ENCODE data around the gene XPNPEP2.
"Not testable (repeated sequence)": the region's sequence is repeated elsewhere in the genome, so short reads cannot be mapped to it uniquely, and the experiment has no call there.

The XPNPEP2 gene

GRCh38 chrX:129719931-129720530, 18.7 kb upstream of the XPNPEP2 start:
- no peak for DNase-seq

DNA sequence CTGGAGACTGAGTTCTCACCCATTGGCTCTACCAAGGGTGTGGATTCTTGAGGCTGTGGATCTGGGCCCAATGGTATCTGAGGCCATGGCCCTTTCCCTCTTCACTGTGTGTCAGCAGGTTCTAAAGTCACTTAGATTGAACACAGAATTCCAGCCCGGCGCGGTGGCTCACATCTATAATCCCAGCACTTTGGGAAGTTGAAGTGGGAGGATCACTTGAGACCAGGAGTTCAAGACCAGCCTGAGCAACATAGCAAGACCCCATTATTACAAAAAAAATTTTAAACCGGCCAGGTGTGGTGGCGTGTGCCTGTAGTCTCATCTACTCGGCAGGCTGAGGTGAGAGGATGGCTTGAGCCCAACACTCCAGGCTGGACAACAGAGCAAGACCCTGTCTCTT, 18.0 kb upstream of the XPNPEP2 start:
- DNase-seq = no peak

- no peak for DNase-seq
Observed at GRCh38 chrX:129721414-129721813, 17.4 kb upstream of the XPNPEP2 start.

DNA sequence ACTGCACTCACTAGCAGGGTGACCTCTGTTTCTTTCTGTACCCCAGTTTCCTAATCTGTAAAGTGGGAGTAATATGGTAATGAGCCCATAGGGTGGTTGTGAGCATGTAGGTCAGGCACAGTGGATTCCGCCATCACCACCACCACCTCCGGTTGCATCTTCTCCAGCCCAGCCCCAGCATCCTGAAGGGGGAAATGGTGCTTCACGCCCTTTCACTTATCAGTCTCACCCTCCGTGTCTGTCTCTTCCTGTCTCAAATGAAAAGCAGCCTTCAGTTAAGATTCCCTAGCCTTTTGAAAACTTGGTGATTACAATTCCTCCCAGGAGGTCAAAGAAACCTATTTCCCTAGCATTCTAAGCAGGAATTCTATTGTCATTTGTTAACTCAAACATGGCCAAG, 16.9 kb upstream of the XPNPEP2 start:
- no peak for DNase-seq

DNA sequence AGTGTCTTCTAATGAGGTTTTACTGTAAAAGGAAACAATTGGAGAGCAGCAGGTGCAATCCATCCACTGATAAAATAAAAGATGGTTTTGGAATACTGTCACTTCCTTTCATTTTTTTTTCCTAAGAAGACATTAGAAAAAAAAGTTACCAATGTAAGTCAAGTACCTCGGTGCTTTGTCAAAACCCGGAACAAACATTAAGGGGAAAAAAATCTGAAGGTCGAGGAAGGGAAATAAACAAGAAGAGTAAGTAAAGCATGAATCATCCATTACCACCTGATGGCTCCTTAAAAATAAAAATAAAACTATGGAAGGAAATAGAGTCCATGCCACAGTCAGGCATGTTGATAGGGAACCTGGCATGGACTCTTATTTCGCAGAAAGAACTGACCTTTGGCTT, 15.3 kb upstream of the XPNPEP2 start:
- DNase-seq = no peak

DNA sequence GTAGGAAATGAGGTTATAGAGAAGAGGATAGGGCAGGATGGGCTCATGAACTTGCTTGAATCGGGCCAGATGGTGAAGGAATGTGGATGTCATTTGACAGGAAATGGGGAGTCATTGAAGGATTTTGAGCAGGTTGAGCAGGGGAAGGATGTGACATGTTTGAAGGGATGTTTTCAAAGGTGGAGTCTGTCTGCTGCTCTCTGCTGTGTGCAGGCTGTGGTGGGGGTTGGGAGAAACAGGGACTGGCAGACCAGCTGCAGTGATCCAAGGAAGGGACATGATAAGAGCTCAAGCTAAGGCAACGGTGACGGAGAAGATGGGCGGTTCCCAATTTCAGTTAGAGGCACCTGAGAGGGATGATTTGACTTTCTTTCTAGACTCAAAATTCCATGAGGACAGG, 14.0 kb upstream of the XPNPEP2 start:
- no peak for DNase-seq

DNA sequence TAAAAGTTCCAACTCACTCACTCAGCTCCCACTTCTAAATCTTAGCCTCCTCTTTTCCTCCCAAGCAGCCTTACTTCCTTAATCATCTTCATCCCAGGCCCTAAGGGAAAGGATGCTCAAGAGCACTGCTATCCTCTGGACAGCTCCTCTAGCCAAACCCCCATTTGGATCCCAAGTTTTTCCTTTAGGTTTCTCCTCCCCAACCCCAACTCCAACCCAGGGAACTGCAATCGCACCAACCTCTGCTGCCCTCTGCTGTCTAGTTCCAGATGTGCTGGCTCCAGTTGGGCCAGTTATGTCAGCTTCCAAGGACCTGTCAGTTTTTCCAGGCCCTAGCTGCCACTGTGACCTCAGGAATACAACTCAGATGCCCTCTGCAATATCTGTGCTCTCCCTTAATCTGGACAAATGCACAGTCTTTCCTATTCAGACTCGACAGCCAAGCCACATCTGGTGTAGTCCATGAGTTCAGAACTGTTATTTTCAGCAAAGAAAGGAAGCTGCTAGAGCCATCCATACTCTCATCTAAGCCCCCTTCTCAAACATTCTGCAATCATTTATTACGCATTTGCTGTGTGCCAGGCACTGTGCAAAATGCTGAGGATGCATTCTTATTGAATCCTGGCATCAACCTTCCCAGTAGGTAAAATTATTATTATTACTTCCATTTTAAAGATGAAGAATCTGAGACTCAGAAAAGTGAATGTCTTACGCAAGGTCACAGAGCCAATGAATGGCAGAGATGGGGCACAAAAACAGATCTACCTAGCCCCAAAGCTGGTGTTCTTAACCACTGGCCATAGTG, 12.3 kb upstream of the XPNPEP2 start:
- DNase-seq = no peak

DNA sequence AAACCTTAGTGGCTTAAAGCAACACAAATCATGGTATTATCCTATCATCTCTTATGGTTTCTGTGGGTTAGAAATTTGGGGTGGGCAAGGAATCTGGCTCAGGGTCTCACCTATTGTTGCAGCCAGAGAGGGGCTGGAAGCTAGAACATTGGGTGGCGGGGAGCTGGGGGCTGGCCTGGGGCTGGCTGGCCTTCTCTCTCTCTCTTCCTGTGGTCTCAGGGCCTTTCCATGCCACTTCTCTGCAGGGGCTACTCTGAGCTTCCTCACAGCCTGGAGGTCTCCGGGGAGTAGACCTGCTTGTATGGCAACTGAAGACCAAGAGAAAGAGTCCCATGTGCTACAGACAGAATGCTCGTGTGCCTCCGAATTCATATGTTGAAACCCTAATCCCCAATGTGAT, 10.7 kb upstream of the XPNPEP2 start:
- no peak for DNase-seq

GRCh38 chrX:129731228-129731627, 7.6 kb upstream of the XPNPEP2 start:
- no peak for DNase-seq

- no peak for DNase-seq
Observed at GRCh38 chrX:129732857-129733256, 5.9 kb upstream of the XPNPEP2 start.

- DNase-seq = no peak
Observed at GRCh38 chrX:129733335-129733734, 5.4 kb upstream of the XPNPEP2 start.

GRCh38 chrX:129736491-129736890, 2.3 kb upstream of the XPNPEP2 start:
- DNase-seq = no peak

DNA sequence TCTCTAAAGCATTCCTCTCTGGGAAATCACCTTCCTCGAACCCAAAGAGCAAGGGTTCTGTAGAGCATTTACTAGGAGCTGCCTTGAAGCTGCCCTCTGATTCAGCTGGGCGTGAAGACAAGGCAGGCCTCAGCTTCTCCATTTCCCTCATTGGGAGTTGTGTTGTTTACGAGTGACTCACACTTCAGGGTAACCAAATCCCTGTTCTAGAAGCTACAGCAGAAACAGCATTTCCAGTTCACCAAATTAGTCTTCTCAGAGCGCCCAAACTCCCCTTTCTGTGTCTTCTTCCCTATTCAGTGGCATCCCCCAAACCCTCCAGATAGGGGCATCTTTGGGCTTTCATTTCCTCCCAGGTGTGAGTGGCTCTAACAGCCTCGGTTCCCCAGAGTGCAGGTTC, 863 bp upstream of the XPNPEP2 start:
- DNase-seq = no peak

GRCh38 chrX:129739578-129739977, 799 bp downstream of the XPNPEP2 start:
- no peak for DNase-seq

- no peak for DNase-seq
Observed at GRCh38 chrX:129741880-129742758, 3.3 kb downstream of the XPNPEP2 start.

GRCh38 chrX:129742759-129743152, 4.0 kb downstream of the XPNPEP2 start:
- not testable (repeated sequence) for DNase-seq

- no peak for DNase-seq
Observed at GRCh38 chrX:129743821-129744220, 5.0 kb downstream of the XPNPEP2 start.

GRCh38 chrX:129744861-129745321, 6.1 kb downstream of the XPNPEP2 start:
- DNase-seq = no peak

GRCh38 chrX:129746557-129747470, 8.0 kb downstream of the XPNPEP2 start:
- DNase-seq = no peak

DNA sequence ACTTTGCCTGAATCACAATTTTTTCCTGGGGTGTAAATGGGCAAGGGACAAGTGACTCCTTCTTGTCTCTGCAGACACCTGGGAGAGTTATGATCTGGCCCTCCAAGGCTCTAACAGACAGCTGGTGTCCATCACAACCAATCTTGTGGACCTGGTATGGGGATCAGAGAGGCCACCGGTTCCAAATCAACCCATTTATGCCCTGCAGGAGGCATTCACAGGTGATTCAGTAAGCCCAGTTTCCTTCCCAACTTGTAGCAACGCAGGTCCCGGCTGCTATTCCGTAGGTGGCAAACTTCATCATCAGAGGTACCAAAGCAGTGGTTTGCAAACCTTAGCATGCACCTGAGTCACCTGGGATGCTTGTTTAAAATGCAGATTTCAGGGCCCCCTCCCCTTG, 8.8 kb downstream of the XPNPEP2 start:
- DNase-seq = no peak

- DNase-seq = no peak
Observed at GRCh38 chrX:129748305-129748704, 9.5 kb downstream of the XPNPEP2 start.

DNA sequence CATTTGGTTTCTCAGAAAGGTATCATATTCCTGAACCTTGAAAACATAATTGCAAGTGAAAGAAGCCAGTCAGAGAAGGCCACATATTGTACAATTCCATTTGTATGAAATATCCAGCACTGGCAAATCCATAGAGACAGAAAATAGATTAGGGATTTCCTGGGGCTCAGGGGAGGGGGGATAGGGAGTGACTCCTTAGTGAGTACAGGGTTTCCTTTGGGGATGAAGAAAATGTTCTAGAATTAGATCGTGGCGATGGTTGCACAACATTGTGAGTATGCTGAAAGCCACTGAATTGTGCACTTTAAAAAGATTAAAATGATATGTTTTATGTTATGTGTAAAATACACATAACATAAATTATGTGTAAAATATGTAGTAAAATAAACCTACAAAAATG, 10.3 kb downstream of the XPNPEP2 start:
- DNase-seq = no peak

DNA sequence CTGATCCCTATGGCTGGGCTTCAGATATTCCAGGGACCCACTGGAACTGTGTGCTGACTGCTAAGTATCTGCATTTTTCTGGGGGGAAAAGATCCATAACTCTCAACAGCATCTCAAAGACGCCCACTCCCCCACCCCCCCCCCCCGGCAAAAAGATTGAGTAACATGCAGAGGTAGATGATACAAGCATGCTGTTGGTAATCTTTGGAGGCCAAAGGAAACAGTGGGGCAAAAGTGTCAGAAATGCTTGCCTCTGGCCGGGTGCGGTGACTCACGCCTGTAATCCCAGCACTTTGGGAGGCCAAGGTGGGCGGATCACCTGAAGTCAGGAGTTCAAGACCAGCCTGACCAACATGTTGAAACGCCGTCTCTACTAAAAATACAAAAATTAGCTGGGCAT, 12.2 kb downstream of the XPNPEP2 start:
- no peak for DNase-seq
